Middle frontal gyrus (tissue), 1 donor: ENCODE results near the gene PRSS8.

ENCODE experiments used
- DNase-seq: peaks from one replicate; pipeline ENCODE4 v3.0.0-alpha.2; 2015; ENCODE audit warnings: low spot score; ENCODE audit errors: extremely low spot score

The PRSS8 gene

DNA sequence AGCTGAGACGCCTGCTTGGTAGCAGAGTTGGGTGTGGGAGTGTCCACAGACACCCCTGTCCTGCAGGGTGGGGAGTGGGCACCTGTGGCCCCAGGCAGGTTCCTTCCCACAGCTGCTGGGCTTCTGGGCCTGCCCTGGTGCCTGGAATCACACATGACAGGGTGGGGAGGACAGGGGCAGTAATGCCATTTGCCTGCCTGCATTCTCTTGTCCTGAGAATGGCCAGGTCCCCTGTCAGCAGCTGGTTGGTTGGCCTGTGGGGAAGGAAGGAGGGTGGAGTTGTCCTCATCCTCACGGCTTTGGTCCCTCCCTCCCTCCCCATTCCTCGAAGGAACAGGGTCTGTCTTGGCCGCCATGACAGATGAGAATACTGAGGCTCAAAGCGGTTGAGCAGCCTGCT, 52.0 kb downstream of the PRSS8 start:
- no peak for DNase-seq

DNA sequence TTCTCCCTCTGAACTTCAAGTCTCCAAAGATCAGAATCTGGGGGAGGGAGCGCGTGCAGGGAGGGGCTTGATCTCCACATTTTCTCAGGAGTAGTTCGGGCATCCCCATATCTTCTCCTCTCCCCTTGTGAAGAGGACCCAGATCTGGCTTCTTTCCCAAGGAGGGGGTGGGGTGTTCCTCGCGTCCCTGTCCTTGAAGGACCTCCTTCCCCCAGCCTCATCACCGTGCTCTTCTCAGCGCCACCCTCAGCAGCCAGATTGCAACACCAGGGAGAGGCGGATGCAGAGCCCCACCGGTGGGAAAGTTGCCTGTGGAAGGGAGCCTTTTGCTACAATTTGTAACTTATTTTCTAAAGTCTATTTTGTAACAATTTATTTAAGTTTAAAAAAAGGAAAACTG, 52.4 kb downstream of the PRSS8 start:
- no peak for DNase-seq

DNA sequence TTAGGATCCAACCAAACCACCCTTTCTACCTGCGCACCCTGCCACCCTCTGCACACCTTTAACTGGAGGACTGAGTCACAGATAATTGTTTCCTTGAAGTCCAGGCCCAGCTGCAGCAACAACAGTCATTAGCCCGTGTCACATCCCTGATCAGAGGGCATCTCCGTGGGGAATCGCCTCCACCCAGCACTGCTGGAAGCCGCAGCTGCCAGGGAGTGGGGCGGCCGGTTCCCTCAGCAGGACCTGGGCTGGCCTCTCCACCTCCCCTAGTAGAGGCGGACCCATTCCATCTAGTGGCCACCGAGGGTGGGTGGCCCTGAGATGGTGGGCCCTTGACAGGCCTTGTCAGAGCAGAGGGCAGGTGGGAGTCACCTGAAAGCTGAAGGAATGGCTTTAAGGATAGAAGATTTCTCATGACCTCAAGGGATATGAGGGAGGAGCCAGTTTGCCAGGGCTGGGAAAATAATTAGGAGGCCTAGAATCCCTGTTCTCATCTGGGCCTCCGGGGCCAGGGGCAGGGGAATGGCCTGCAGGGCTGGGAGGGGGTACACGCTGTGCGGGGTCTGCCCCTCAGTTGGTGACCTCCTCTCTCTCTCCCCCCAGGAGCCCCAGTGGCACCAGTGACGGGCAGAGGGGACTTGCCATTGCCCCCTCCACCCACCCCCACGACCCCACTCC, 53.0 kb downstream of the PRSS8 start:
- no peak for DNase-seq
